GM12892 (cell line): ENCODE data around the gene SLC7A6.

Experiments used
- POLR2A ChIP-seq: IDR thresholded peaks from 2 replicates; pipeline ENCODE4 v1.6.1; 2011; ENCODE audit warnings: low read depth, low read length, control low read depth
- TAF1 ChIP-seq: IDR thresholded peaks from 2 replicates; pipeline ENCODE4 v1.6.1; 2011; ENCODE audit warnings: low read depth, mild to moderate bottlenecking, control low read depth, low read length, borderline replicate concordance

DNA sequence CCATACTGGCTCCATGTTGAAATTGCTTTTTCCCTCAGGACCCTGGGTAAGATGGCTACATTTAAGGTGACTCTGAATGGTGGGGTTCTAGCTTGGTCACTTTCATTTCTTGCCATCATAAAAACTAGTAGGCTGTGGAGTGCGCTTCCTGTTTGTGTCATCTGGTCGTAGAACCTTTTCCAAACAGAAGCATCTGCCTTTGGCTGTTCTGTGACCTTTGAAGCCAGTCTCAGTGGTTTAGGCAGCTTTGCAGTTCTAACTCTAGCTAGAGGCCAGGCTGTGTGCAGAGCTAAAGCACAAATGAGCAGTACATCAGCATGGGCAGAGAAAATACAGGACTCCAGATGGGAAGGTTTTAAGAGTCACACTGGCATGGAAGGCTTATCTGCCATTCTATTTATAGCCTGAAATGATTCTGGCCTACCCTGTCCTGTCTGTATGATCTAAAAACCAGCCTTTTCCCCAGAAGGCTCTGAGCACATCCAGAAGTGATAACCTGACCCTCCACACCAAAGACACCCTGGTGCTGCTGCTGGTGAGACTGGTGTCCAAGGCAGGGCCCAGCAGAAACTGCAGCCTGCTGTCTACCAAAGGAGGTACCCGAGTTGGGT, 37.0 kb upstream of the SLC7A6 start:
- TF ChIP-seq TAF1 (no peak), POLR2A (no peak)
